ENCODE measurements around the gene COL27A1. TPM values are rescaled to one million over a fixed set of nuclear protein-coding genes. Genes with fewer than 3 reads are reported as not detected.

COL27A1 gene
- total RNA-seq, 1 donor from 2014 or later: 65.1 TPM

DNA sequence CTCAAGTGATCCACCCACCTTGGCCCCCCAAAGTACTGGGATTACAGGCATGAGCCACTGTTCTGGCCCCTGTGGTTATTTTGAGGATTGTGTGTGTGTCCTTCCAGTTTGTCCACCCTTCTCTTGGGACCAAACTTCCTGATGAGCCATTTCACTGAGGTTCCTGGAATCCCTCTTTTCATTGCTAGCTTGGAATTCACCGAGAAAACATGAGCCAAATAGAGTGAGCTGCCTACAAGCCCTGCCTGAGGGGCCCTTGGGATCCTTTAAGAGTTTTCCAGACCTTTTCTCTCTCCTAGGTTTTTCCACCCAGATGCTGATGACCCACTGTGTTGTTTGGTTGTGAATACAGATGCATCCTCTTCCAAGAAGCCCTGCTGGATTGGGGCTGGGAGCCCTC, 43.0 kb upstream of the COL27A1 start:
- Mint-ChIP-seq H3K27ac (no peak overlapping the region), H3K27me3 (peaks cover 25% of the 10 kb centered on the region), H3K4me1 (ENCODE audit: unreplicated experiment) (peaks cover 25% of the 10 kb centered on the region), H3K4me3 (no peak overlapping the region), H3K36me3 (no peaks in the 10 kb centered on the region), H3K9me3 (no peaks in the 10 kb centered on the region)
- TF ChIP-seq, protein P1, sequence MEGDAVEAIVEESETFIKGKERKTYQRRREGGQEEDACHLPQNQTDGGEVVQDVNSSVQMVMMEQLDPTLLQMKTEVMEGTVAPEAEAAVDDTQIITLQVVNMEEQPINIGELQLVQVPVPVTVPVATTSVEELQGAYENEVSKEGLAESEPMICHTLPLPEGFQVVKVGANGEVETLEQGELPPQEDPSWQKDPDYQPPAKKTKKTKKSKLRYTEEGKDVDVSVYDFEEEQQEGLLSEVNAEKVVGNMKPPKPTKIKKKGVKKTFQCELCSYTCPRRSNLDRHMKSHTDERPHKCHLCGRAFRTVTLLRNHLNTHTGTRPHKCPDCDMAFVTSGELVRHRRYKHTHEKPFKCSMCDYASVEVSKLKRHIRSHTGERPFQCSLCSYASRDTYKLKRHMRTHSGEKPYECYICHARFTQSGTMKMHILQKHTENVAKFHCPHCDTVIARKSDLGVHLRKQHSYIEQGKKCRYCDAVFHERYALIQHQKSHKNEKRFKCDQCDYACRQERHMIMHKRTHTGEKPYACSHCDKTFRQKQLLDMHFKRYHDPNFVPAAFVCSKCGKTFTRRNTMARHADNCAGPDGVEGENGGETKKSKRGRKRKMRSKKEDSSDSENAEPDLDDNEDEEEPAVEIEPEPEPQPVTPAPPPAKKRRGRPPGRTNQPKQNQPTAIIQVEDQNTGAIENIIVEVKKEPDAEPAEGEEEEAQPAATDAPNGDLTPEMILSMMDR (conservative IDR thresholded peaks at IDR 0.05): no peak
- no peak for DNase-seq (ENCODE audit: extremely low spot score, unreplicated experiment)

DNA sequence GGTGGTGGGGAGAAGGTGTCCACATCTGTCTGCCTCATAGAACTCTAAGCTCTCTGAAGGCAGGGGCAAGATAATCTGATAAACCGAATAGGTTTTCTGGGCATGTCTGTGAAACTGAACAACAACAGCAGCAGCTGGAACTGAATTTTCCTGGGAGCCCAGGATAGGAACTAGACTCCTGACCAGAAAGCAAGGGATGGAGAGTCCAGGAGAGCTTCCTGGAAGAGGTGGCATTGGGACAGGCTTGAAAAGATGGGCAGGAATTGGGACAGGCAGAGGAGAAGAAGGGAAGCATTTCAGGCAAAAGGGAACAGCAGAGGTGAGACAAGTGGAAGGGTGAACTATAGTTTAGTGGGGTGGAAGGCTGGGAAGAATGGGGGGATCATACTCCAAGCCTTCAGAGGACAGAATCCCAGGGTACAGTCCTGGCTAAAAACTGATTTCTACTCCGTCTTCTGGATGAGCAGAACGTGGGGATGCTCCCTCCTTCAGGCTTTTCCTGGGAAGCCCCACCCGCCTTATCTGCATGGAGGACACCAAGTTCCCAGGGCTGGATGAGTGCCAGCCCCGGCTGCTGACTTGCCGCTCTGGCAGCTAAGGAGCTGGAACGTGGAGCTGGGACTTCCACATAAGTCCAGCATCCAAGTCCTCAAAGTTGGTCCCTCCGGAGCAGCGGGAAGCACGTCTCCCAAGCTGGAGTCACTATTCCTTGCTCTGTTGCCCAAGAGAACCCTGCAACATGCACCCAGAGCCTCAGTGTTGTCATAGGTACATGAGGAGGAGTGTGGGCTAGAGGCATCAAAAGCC, 42.4 kb upstream of the COL27A1 start:
- Mint-ChIP-seq H3K27me3 (peaks cover 19% of the 10 kb centered on the region), H3K4me1 (ENCODE audit: unreplicated experiment) (peaks cover 24% of the 10 kb centered on the region), H3K4me3 (no peak overlapping the region), H3K36me3 (no peaks in the 10 kb centered on the region), H3K27ac (no peak overlapping the region), H3K9me3 (no peaks in the 10 kb centered on the region)
- TF ChIP-seq, protein P1 (conservative IDR thresholded peaks at IDR 0.05): no peak
- DNase-seq (ENCODE audit: extremely low spot score, unreplicated experiment): no peak

DNA sequence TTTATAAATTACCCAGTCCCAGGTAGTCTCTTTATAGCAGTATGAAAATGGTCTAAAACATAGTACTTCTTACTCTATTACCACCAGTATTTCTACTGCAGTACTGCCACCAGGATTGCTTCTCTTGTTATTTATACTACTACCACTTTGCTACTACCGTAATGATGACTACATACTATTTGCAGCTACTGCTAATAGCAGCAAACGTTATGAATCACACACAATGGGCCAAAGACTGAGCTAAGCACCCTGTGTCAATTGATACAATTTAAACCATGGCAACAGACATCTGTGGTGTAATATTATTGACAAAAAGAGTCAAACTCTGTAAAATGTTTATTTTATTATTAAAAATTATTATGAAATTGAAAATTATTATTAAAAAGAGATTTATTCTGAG, 41.0 kb upstream of the COL27A1 start:
- H3K4me1 Mint-ChIP-seq (ENCODE audit: unreplicated experiment): peaks cover 20% of the 10 kb centered on the region
- no peak for DNase-seq (ENCODE audit: extremely low spot score, unreplicated experiment)
- no peak overlapping the region for H3K4me3 Mint-ChIP-seq
- H3K36me3 Mint-ChIP-seq: no peaks in the 10 kb centered on the region
- TF ChIP-seq, protein P1 (conservative IDR thresholded peaks at IDR 0.05): no peak
- no peaks in the 10 kb centered on the region for H3K9me3 Mint-ChIP-seq
- H3K27me3 Mint-ChIP-seq: peaks cover 19% of the 10 kb centered on the region
- no peak overlapping the region for H3K27ac Mint-ChIP-seq

DNA sequence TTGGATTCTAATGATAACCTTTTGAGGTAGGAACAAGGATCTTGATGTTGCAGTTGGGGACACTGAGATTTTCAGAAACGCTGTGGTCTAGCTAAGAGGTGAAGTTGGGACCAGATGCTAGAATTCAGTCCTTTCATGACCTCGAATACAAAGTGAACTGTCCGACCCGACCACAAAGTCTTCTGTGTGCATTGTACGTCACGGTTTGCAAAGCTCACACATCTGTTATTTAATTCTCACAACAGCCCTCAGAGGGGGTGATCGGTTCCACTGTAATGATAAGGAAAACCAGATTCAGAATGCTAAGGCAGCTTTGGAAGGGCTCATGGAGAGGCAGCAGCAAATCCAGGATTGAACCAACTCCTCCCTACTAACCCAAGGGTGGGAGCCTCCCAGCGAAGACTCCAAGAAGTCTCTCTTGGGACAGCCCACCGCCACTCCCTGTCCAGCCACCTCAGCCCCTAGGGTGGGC, 39.6 kb upstream of the COL27A1 start:
- Mint-ChIP-seq H3K4me1 (ENCODE audit: unreplicated experiment) (peaks cover 24% of the 10 kb centered on the region), H3K36me3 (no peaks in the 10 kb centered on the region), H3K27ac (no peak overlapping the region), H3K4me3 (no peak overlapping the region), H3K27me3 (peaks cover 19% of the 10 kb centered on the region), H3K9me3 (no peaks in the 10 kb centered on the region)
- DNase-seq (ENCODE audit: extremely low spot score, unreplicated experiment): no peak
- TF ChIP-seq, protein P1 (conservative IDR thresholded peaks at IDR 0.05): no peak

DNA sequence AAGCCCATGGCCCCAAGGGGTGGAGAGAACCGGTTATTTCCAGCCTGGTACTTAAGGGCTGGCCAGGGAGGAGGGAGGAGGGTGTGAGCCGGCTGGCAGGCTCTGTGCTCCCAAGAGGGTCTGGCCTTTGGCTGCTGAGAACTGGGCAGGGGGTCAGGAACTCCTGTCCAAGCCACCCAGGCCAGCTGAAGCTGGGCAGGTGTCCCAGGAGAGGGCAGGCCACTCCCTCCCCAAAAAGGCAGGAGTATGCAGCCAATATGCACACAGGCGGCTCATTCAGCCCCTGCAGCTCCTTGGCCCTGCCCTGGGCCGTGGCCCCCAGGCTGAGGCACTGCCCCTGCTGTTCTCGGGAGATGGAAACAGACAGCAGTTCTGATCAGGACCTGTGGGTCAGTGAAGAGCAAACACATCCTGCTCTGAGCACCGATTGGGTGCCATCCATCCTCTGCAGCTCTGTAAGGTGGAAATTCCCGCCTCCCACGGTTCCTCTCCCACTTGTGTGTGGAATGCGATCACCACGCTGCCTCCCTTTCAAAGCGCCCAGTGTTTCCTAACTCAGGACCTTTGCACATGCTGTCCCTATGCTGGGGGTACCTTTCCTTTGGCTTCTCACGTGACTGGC, 39.1 kb upstream of the COL27A1 start:
- DNase-seq (ENCODE audit: extremely low spot score, unreplicated experiment): no peak
- no peaks in the 10 kb centered on the region for H3K9me3 Mint-ChIP-seq
- TF ChIP-seq, protein P1 (conservative IDR thresholded peaks at IDR 0.05): no peak
- no peaks in the 10 kb centered on the region for H3K36me3 Mint-ChIP-seq
- peaks cover 19% of the 10 kb centered on the region for H3K27me3 Mint-ChIP-seq
- peaks cover 25% of the 10 kb centered on the region for H3K4me1 Mint-ChIP-seq (ENCODE audit: unreplicated experiment)
- H3K4me3 Mint-ChIP-seq: no peak overlapping the region
- no peak overlapping the region for H3K27ac Mint-ChIP-seq

Data from type B pancreatic cell (in vitro differentiated cells).